Measurements from ENCODE around the gene HS3ST6.
"Not testable (repeated sequence)": the region's sequence is repeated elsewhere in the genome, so short reads cannot be mapped to it uniquely, and the experiment has no call there.

Gene HS3ST6

GRCh38 chr16:1878256-1878655, 40.0 kb downstream of the HS3ST6 start:
- DNase-seq (ENCODE audit: low read depth in 2 of 2, low spot score in 1 of 2): no peak

- no peak for DNase-seq (ENCODE audit: low read depth in 2 of 2, low spot score in 1 of 2)
Observed at GRCh38 chr16:1877804-1878203, 40.4 kb downstream of the HS3ST6 start.

GRCh38 chr16:1877089-1877488, 41.1 kb downstream of the HS3ST6 start:
- DNase-seq (ENCODE audit: low read depth in 2 of 2, low spot score in 1 of 2): no peak

- no peak for DNase-seq (ENCODE audit: low read depth in 2 of 2, low spot score in 1 of 2)
Observed at GRCh38 chr16:1876468-1876867, 41.7 kb downstream of the HS3ST6 start.

GRCh38 chr16:1876066-1876465, 42.1 kb downstream of the HS3ST6 start:
- DNase-seq (ENCODE audit: low read depth in 2 of 2, low spot score in 1 of 2): not testable (repeated sequence)

GRCh38 chr16:1874854-1875253, 43.4 kb downstream of the HS3ST6 start:
- DNase-seq (ENCODE audit: low read depth in 2 of 2, low spot score in 1 of 2): no peak

- peak in 1 of 2 donors; percentile 2 for DNase-seq (ENCODE audit: low read depth in 2 of 2, low spot score in 1 of 2)
Observed at GRCh38 chr16:1871974-1872635, 46.1 kb downstream of the HS3ST6 start, which contains the start of gene MEIOB. Gene MEIOB, minus strand, starts transcription at chr16:1872164. Its CDS starts 3,989 bp downstream, at chr16:1868175.

- no peak for DNase-seq (ENCODE audit: low read depth in 2 of 2, low spot score in 1 of 2)
Observed at GRCh38 chr16:1870365-1871082, 47.7 kb downstream of the HS3ST6 start.

- DNase-seq (ENCODE audit: low read depth in 2 of 2, low spot score in 1 of 2): no peak
Observed at GRCh38 chr16:1865902-1866690, 52.1 kb downstream of the HS3ST6 start.

GRCh38 chr16:1863681-1864460, 54.3 kb downstream of the HS3ST6 start:
- no peak for DNase-seq (ENCODE audit: low read depth in 2 of 2, low spot score in 1 of 2)

- DNase-seq (ENCODE audit: low read depth in 2 of 2, low spot score in 1 of 2): no peak
Observed at GRCh38 chr16:1862394-1862793, 55.8 kb downstream of the HS3ST6 start.

- no peak for DNase-seq (ENCODE audit: low read depth in 2 of 2, low spot score in 1 of 2)
Observed at GRCh38 chr16:1861730-1862129, 56.5 kb downstream of the HS3ST6 start.

Data from stimulated activated CD8-positive, alpha-beta memory T cell treated with anti-CD3 and anti-CD28 coated beads, Interleukin-4, amount 100 ng/mL, for 4 hours (primary cell).